ENCODE measurements around the gene ACOT4. TPM values are rescaled to one million over a fixed set of nuclear protein-coding genes. Genes with fewer than 3 reads are reported as not detected.
"Not testable (repeated sequence)": the region's sequence is repeated elsewhere in the genome, so short reads cannot be mapped to it uniquely, and the experiment has no call there.

The ACOT4 gene
- total RNA-seq, 2 experiments from 2014 or later: 1.0 to 1.2 TPM

DNA sequence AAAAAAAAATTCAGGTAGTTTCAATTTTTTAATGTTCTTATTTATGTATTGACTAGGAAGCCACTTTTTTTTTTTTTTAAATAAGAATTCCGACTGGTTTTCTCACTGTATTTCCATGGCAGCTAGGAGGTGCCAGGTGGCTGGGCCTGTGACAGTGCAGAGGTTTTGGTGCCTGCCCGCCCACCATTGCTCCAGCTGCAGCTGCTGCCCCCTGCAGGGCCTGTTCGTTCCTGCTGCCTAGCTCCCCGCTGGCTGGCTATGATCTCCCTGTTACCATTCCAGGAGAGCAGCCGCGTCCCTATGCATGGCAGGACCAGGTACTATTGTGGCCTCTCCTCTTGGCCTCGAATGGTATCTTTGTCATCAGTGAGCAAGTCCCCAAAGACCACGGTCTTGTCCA lies 20.8 kb upstream of the ACOT4 start:
- ChIA-PET CTCF (interaction anchor here (0.7 to 4.7 kb wide), 6 partner anchors 21 to 80 kb away, joined by 3 to 37 read pairs (median 4); partner anchors contain the start of genes ACOT4 and RIOX1), POLR2A (interaction anchor here (0.8 to 5.7 kb wide), 6 partner anchors 22 to 79 kb away, joined by 3 to 88 read pairs (median 34); partner anchors contain the start of genes ACOT4, ACOT6, DNAL1 and RIOX1)
- intact Hi-C loops (cut with DNase I, micrococcal nuclease): loop anchor here in 1 of 2 experiments (2.0 kb wide), 1 partner anchor 62 kb away; no protein-coding TSS in a partner anchor
- H3K4me3 ChIP-seq (ENCODE audit: low read length); H3K27me3 Mint-ChIP-seq; H3K36me3 ChIP-seq (ENCODE audit: insufficient read depth, low read length); H3K9me3 Mint-ChIP-seq; H3K9me3 ChIP-seq (ENCODE audit: control insufficient read depth in 1 of 2, insufficient read depth in 1 of 2, low read length in 2 of 2); H3K27ac ChIP-seq (ENCODE audit: low read depth in 1 of 2, low read length in 2 of 2); H3K27me3 ChIP-seq (ENCODE audit: control insufficient read depth in 1 of 2, insufficient read depth in 2 of 2, low read length in 2 of 2): not testable (repeated sequence)
- peak; percentile 28 to 77 (median 60) for DNase-seq
- peaks cover 44% of the 10 kb centered on the region for H3K4me1 ChIP-seq (ENCODE audit: insufficient read depth, low read length)
- H3K4me3 Mint-ChIP-seq: peak overlapping the region; percentile 97
- peaks cover 52% of the 10 kb centered on the region for H3K36me3 Mint-ChIP-seq (ENCODE audit: low read depth)
- peaks cover 38% of the 10 kb centered on the region for H3K4me1 Mint-ChIP-seq (ENCODE audit: low read depth)
- ATAC-seq (ENCODE audit: poor library complexity): peak; percentile 66
- TF ChIP-seq, protein P1, sequence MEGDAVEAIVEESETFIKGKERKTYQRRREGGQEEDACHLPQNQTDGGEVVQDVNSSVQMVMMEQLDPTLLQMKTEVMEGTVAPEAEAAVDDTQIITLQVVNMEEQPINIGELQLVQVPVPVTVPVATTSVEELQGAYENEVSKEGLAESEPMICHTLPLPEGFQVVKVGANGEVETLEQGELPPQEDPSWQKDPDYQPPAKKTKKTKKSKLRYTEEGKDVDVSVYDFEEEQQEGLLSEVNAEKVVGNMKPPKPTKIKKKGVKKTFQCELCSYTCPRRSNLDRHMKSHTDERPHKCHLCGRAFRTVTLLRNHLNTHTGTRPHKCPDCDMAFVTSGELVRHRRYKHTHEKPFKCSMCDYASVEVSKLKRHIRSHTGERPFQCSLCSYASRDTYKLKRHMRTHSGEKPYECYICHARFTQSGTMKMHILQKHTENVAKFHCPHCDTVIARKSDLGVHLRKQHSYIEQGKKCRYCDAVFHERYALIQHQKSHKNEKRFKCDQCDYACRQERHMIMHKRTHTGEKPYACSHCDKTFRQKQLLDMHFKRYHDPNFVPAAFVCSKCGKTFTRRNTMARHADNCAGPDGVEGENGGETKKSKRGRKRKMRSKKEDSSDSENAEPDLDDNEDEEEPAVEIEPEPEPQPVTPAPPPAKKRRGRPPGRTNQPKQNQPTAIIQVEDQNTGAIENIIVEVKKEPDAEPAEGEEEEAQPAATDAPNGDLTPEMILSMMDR (IDR thresholded peaks at IDR 0.05): peak; percentile 71
- H3K27ac Mint-ChIP-seq: peak overlapping the region; percentile 98

DNA sequence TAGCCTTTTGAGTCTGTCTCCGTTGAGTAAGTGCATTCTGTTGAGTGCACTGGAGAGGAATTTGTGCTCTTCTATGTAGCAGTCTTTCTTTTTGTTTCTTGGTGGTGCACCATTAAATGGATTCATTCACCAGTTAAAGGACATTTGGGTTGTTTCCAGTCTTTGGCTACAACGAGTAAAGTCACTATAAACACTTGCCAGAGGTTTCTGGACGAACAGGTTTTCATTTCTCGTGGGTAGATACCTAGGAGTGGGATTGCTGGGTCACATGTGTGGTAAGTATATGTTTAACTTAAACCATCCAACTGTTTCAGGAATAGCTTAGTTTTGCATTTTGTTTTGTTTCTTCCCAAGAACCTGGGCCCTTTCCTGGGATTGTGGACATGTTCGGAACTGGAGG lies 18.6 kb upstream of the ACOT4 start:
- Mint-ChIP-seq H3K4me1 (ENCODE audit: low read depth) (peaks cover 24% of the 10 kb centered on the region), H3K36me3 (ENCODE audit: low read depth) (peaks cover 44% of the 10 kb centered on the region)
- ATAC-seq (ENCODE audit: poor library complexity); H3K4me3 ChIP-seq (ENCODE audit: low read length); DNase-seq; CTCF ChIA-PET; H3K9me3 ChIP-seq (ENCODE audit: control insufficient read depth in 1 of 2, insufficient read depth in 1 of 2, low read length in 2 of 2); H3K27ac ChIP-seq (ENCODE audit: low read depth in 1 of 2, low read length in 2 of 2); H3K27me3 ChIP-seq (ENCODE audit: control insufficient read depth in 1 of 2, insufficient read depth in 2 of 2, low read length in 2 of 2); H3K36me3 ChIP-seq (ENCODE audit: insufficient read depth, low read length); H3K4me3 Mint-ChIP-seq; H3K27ac Mint-ChIP-seq; H3K27me3 Mint-ChIP-seq; H3K9me3 Mint-ChIP-seq; intact Hi-C loops (cut with DNase I, micrococcal nuclease); POLR2A ChIA-PET: not testable (repeated sequence)
- H3K4me1 ChIP-seq (ENCODE audit: insufficient read depth, low read length): peaks cover 24% of the 10 kb centered on the region

DNA sequence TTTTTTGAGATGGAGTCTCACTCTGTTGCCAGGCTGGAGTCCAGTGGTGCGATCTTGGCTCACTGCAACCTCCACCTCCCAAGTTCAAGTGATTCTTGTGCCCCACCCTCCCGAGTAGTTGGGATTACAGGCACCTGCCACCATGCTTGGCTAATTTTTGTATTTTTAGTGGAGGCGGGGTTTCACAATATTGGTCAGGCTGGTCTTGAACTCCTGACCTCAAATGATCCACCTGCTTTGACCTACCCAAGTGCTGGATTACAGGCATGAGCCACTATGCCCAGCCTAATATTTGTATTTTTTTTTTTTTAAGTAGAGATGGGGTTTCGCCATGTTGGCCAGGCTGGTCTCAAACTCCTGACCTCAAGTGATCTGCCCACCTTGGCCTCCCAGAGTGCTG lies 17.9 kb upstream of the ACOT4 start:
- H3K27ac Mint-ChIP-seq; H3K27me3 ChIP-seq (ENCODE audit: control insufficient read depth in 1 of 2, insufficient read depth in 2 of 2, low read length in 2 of 2); POLR2A ChIA-PET; intact Hi-C loops (cut with DNase I, micrococcal nuclease); DNase-seq; ATAC-seq (ENCODE audit: poor library complexity); H3K9me3 Mint-ChIP-seq; H3K27me3 Mint-ChIP-seq; H3K4me3 Mint-ChIP-seq; H3K9me3 ChIP-seq (ENCODE audit: control insufficient read depth in 1 of 2, insufficient read depth in 1 of 2, low read length in 2 of 2); H3K36me3 ChIP-seq (ENCODE audit: insufficient read depth, low read length); H3K27ac ChIP-seq (ENCODE audit: low read depth in 1 of 2, low read length in 2 of 2); H3K4me3 ChIP-seq (ENCODE audit: low read length); CTCF ChIA-PET: not testable (repeated sequence)
- Mint-ChIP-seq H3K4me1 (ENCODE audit: low read depth) (peaks cover 17% of the 10 kb centered on the region), H3K36me3 (ENCODE audit: low read depth) (peaks cover 43% of the 10 kb centered on the region)
- H3K4me1 ChIP-seq (ENCODE audit: insufficient read depth, low read length): peaks cover 16% of the 10 kb centered on the region

DNA sequence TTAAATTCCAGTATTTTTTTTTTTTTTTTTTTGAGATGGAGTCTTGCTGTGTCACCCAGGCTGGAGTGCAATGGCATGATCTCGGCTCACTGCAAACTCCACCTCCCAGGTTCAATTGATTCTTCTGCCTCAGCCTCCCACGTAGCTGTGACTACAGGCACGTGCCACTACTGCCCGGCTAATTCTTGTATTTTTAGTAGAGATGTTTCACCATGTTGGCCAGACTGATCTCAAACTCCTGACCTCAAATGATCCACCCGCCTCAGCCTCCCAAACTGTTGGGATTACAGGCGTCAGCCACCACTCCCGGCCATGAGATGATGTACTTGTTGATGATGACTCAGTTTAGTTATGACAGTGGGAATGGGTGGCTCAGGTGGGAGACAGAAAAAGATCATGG lies 17.4 kb upstream of the ACOT4 start:
- H3K36me3 Mint-ChIP-seq (ENCODE audit: low read depth): peaks cover 38% of the 10 kb centered on the region
- H3K4me1 Mint-ChIP-seq (ENCODE audit: low read depth): peaks cover 11% of the 10 kb centered on the region
- H3K4me3 ChIP-seq (ENCODE audit: low read length); H3K27ac ChIP-seq (ENCODE audit: low read depth in 1 of 2, low read length in 2 of 2); H3K9me3 Mint-ChIP-seq; H3K36me3 ChIP-seq (ENCODE audit: insufficient read depth, low read length); H3K27me3 Mint-ChIP-seq; intact Hi-C loops (cut with DNase I, micrococcal nuclease); H3K4me3 Mint-ChIP-seq; POLR2A ChIA-PET; DNase-seq; H3K27ac Mint-ChIP-seq; H3K27me3 ChIP-seq (ENCODE audit: control insufficient read depth in 1 of 2, insufficient read depth in 2 of 2, low read length in 2 of 2); H3K9me3 ChIP-seq (ENCODE audit: control insufficient read depth in 1 of 2, insufficient read depth in 1 of 2, low read length in 2 of 2); CTCF ChIA-PET; ATAC-seq (ENCODE audit: poor library complexity): not testable (repeated sequence)
- H3K4me1 ChIP-seq (ENCODE audit: insufficient read depth, low read length): peaks cover 12% of the 10 kb centered on the region
